Caco-2 (cell line): ENCODE measurements around the gene CLPTM1L. TPM values are rescaled to one million over a fixed set of nuclear protein-coding genes. Genes with fewer than 3 reads are reported as not detected.
"Not testable (repeated sequence)": the region's sequence is repeated elsewhere in the genome, so short reads cannot be mapped to it uniquely, and the experiment has no call there.

ENCODE experiments used
- BruUV-seq: library from RNA; stranded (reverse); fragments of 400-500 nt; replicated peaks from 2 replicates; lab custom pipeline; 2021; lab: Mats Ljungman, UMichigan
- CTCF ChIA-PET: fragments of 300-600 bp; sonication (Branson Sonifier 250); formaldehyde crosslinking; loops from one replicate; lab custom pipeline; 2022; ENCODE audit warnings: antibody characterized with exemption; lab: Charles Lee
- POLR2A ChIA-PET: fragments of 300-600 bp; sonication (Branson Sonifier 250); formaldehyde crosslinking; loops from one replicate; lab custom pipeline; 2022; ENCODE audit warnings: antibody characterized with exemption; lab: Charles Lee
- DNase-seq, 2 experiments: peaks; one replicate each; pipeline versions ENCODE4 v3.0.0 to v3.0.0-alpha.2; 2020 to 2022
- H3K27me3 ChIP-seq: replicated peaks from 2 replicates; pipeline ENCODE4 v1.6.0; 2011; ENCODE audit warnings: low read length; ENCODE audit not compliant: control insufficient read depth, insufficient read depth
- H3K36me3 ChIP-seq: 2 replicates; pipeline ENCODE4 v1.5.1; 2011; ENCODE audit warnings: low read length; ENCODE audit not compliant: control insufficient read depth, insufficient read depth
- H3K4me1 ChIP-seq: fragments of 250-450 bp; sonication (Bioruptor Pico); 2 replicates; pipeline ENCODE4 v1.5.1; 2020; ENCODE audit warnings: mild to moderate bottlenecking
- H3K4me3 ChIP-seq: 2 replicates; pipeline ENCODE4 v1.5.1; 2011; ENCODE audit warnings: low read depth, mild to moderate bottlenecking, control low read depth, low read length
- H3K9me3 ChIP-seq: fragments of 250-450 bp; sonication (Bioruptor Pico); 2 replicates; pipeline ENCODE4 v1.5.1; 2020; ENCODE audit warnings: mild to moderate bottlenecking, moderate library complexity
- H3K27ac Mint-ChIP-seq: one replicate; pipeline ENCODE4 v1.8.0; 2022; ENCODE audit warnings: mixed read lengths; ENCODE audit not compliant: unreplicated experiment
- H3K27me3 Mint-ChIP-seq: one replicate; pipeline ENCODE4 v1.8.0; 2022; ENCODE audit warnings: mixed read lengths; ENCODE audit not compliant: insufficient read depth, unreplicated experiment
- H3K36me3 Mint-ChIP-seq: one replicate; pipeline ENCODE4 v1.8.0; 2022; ENCODE audit warnings: mild to moderate bottlenecking, mixed read lengths; ENCODE audit not compliant: insufficient read depth, unreplicated experiment
- H3K4me1 Mint-ChIP-seq: one replicate; pipeline ENCODE4 v1.8.0; 2022; ENCODE audit warnings: low read depth, mixed read lengths; ENCODE audit not compliant: unreplicated experiment
- H3K4me3 Mint-ChIP-seq: one replicate; pipeline ENCODE4 v1.8.0; 2022; ENCODE audit warnings: mild to moderate bottlenecking, moderate library complexity, mixed read lengths; ENCODE audit not compliant: unreplicated experiment
- H3K9me3 Mint-ChIP-seq: one replicate; pipeline ENCODE4 v1.8.0; 2022; ENCODE audit warnings: mixed read lengths; ENCODE audit not compliant: unreplicated experiment
- intact Hi-C: fragments of 100-400 bp; cut with micrococcal nuclease; formaldehyde crosslinking; loops from one replicate; pipeline ENCODE4 v1.10.0; 2022; ENCODE audit not compliant: unreplicated experiment
- total RNA-seq: library from RNA; stranded (reverse); gene quantifications from 2 replicates; pipeline ENCODE4 v1.2.3, GENCODE V29; 2022
- TF ChIP-seq, protein P1 (sequence below), 2 experiments: fragments of 200-600 bp in 1 of 2; IDR thresholded peaks; 1 replicate in 1 of 2; 2 replicates in 1 of 2; pipeline versions ENCODE4 v1.5.1 to v1.8.0; 2011 to 2022; ENCODE audit warnings: antibody characterized with exemption in 1 of 2, control low read depth in 1 of 2, inconsistent platforms in 1 of 2, low read depth in 1 of 2, low read length in 1 of 2, mild to moderate bottlenecking in 1 of 2, moderate library complexity in 1 of 2; ENCODE audit not compliant: insufficient read depth in 1 of 2, severe bottlenecking in 1 of 2, unreplicated experiment in 1 of 2

CLPTM1L gene
- total RNA-seq, 1 experiment from 2014 or later: 114 TPM

DNA sequence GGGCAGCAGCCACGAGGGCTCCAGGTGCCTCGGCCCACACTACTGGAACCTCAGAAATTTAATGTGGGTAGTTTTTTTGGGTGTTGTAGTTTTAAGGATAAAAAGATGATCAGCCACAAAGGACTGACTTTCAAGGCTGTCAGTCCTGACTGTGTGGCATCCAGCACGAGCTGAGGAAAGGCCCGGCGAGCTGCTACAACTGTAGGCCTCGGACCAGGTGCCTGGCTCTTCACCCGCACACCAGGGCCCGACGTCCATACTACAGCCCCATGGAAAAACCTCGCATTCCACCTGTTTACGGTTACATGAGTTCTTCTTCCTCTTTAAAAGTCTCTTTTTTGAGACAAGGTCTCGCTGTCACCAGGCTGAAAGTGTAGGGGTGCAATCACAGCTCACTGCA is 2.6 kb downstream of the CLPTM1L start:
- no peaks in the 10 kb centered on the region for H3K9me3 ChIP-seq
- Mint-ChIP-seq H3K9me3 (no peaks in the 10 kb centered on the region), H3K27me3 (no peaks in the 10 kb centered on the region), H3K27ac (no peak overlapping the region), H3K4me1 (peaks cover 6% of the 10 kb centered on the region), H3K36me3 (peaks cover 58% of the 10 kb centered on the region), H3K4me3 (no peak overlapping the region)
- no peaks in the 10 kb centered on the region for H3K27me3 ChIP-seq
- ChIA-PET CTCF (interaction anchor here (0.7 kb wide), 1 partner anchor 10 kb away, joined by 4 read pairs; no protein-coding TSS in a partner anchor), POLR2A (no interaction called here)
- peaks cover 3% of the 10 kb centered on the region for H3K36me3 ChIP-seq
- H3K4me3 ChIP-seq: no peak overlapping the region
- intact Hi-C loops: no loop called here
- H3K4me1 ChIP-seq: no peaks in the 10 kb centered on the region
- TF ChIP-seq, protein P1, sequence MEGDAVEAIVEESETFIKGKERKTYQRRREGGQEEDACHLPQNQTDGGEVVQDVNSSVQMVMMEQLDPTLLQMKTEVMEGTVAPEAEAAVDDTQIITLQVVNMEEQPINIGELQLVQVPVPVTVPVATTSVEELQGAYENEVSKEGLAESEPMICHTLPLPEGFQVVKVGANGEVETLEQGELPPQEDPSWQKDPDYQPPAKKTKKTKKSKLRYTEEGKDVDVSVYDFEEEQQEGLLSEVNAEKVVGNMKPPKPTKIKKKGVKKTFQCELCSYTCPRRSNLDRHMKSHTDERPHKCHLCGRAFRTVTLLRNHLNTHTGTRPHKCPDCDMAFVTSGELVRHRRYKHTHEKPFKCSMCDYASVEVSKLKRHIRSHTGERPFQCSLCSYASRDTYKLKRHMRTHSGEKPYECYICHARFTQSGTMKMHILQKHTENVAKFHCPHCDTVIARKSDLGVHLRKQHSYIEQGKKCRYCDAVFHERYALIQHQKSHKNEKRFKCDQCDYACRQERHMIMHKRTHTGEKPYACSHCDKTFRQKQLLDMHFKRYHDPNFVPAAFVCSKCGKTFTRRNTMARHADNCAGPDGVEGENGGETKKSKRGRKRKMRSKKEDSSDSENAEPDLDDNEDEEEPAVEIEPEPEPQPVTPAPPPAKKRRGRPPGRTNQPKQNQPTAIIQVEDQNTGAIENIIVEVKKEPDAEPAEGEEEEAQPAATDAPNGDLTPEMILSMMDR (IDR thresholded peaks at IDR 0.05; ENCODE audit: insufficient read depth in 1 of 2, low read depth in 1 of 2, low read length in 1 of 2, severe bottlenecking in 1 of 2, unreplicated experiment in 1 of 2): no peak
- no TSS peak for BruUV-seq
- no peak for DNase-seq

DNA sequence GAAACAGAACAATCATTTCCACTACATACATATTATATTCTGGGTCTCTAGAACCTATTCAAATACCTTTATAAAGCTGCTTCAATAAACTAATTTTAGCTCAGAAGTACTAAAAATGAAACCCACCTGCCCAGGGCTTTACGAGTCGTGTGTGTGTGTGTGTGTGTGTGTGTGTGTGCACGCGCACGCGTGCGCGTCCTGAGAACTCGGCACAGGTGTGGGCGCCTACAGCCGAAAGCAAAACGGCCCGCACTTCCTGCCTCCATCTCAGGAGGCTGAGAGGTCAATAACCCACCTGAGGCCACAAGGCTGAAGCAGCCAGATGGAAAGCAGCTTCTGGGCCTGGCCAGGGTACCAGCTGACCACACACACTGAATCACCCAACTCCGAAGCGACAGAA is 3.0 kb downstream of the CLPTM1L start:
- POLR2A ChIA-PET: no interaction called here
- CTCF ChIA-PET: no interaction called here
- peaks cover 6% of the 10 kb centered on the region for H3K4me1 Mint-ChIP-seq
- Histone ChIP-seq H3K36me3 (peaks cover 3% of the 10 kb centered on the region), H3K9me3 (no peaks in the 10 kb centered on the region), H3K4me3 (no peak overlapping the region), H3K27me3 (no peaks in the 10 kb centered on the region), H3K4me1 (no peaks in the 10 kb centered on the region)
- H3K36me3 Mint-ChIP-seq: peaks cover 58% of the 10 kb centered on the region
- TF ChIP-seq, protein P1 (IDR thresholded peaks at IDR 0.05; ENCODE audit: insufficient read depth in 1 of 2, low read depth in 1 of 2, low read length in 1 of 2, severe bottlenecking in 1 of 2, unreplicated experiment in 1 of 2): no peak
- H3K27me3 Mint-ChIP-seq: no peaks in the 10 kb centered on the region
- H3K9me3 Mint-ChIP-seq: no peaks in the 10 kb centered on the region
- DNase-seq: no peak
- no peak overlapping the region for H3K27ac Mint-ChIP-seq
- intact Hi-C loops: no loop called here
- no peak overlapping the region for H3K4me3 Mint-ChIP-seq
- BruUV-seq: no TSS peak

DNA sequence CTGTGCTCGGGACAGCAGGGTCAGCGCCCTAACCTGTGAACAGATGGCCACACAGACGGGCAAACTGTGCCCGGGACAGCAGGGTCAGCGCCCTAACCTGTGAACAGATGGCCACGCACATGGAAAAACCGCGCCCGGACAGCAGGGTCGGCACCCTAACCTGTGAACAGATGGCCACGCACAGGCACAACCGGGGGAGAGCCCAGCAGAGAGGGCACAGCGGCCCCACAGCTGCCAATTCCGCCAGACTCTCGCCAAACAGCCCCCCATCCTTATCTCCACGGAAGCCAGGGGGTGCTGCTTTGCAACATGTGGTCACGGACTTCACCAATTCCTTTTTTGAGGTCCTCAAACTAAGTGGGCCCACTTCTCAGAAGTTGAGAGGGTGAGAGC is 5.1 kb downstream of the CLPTM1L start:
- not testable (repeated sequence) for H3K27me3 Mint-ChIP-seq

DNA sequence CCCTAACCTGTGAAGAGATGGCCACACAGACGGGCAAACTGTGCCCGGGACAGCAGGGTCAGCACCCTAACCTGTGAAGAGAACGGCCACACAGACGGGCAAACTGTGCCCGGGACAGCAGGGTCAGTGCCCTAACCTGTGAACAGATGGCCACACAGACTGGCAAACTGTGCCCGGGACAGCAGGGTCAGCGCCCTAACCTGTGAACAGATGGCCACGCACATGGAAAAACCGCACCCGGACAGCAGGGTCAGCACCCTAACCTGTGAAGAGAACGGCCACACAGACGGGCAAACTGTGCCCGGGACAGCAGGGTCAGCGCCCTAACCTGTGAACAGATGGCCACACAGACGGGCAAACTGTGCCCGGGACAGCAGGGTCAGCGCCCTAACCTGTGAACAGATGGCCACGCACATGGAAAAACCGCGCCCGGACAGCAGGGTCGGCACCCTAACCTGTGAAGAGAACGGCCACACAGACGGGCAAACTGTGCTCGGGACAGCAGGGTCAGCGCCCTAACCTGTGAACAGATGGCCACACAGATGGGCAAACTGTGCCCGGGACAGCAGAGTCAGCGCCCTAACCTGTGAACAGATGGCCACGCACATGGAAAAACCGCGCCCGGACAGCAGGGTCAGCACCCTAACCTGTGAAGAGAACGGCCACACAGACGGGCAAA is 5.6 kb downstream of the CLPTM1L start:
- H3K4me1 ChIP-seq, CTCF ChIA-PET, BruUV-seq, H3K27me3 ChIP-seq, H3K4me3 ChIP-seq, H3K4me3 Mint-ChIP-seq, H3K27me3 Mint-ChIP-seq, H3K9me3 ChIP-seq, DNase-seq, H3K4me1 Mint-ChIP-seq, H3K36me3 ChIP-seq, intact Hi-C loops, H3K27ac Mint-ChIP-seq, H3K9me3 Mint-ChIP-seq, POLR2A ChIA-PET: not testable (repeated sequence)
- H3K36me3 Mint-ChIP-seq: peaks cover 57% of the 10 kb centered on the region

More for the DNA sequence above, 5.1 kb downstream of the CLPTM1L start:
- CTCF ChIA-PET, DNase-seq, H3K4me3 Mint-ChIP-seq, H3K9me3 Mint-ChIP-seq, H3K4me3 ChIP-seq, H3K27ac Mint-ChIP-seq, H3K4me1 Mint-ChIP-seq, H3K36me3 ChIP-seq, BruUV-seq, H3K27me3 ChIP-seq, intact Hi-C loops, H3K9me3 ChIP-seq, POLR2A ChIA-PET, H3K4me1 ChIP-seq: not testable (repeated sequence)
- peaks cover 56% of the 10 kb centered on the region for H3K36me3 Mint-ChIP-seq
